Mesodermal cell (in vitro differentiated cells): Measurements from ENCODE around the gene CES1. TPM values are rescaled to one million over a fixed set of nuclear protein-coding genes. Genes with fewer than 3 reads are reported as not detected.
"Not testable (repeated sequence)": the region's sequence is repeated elsewhere in the genome, so short reads cannot be mapped to it uniquely, and the experiment has no call there.

ENCODE experiments used
- H3K27ac ChIP-seq: 2 replicates; pipeline ENCODE4 v1.7.0; 2013; ENCODE audit warnings: mild to moderate bottlenecking, low read depth, low read length, moderate library complexity; ENCODE audit not compliant: severe bottlenecking
- H3K36me3 ChIP-seq: 2 replicates; pipeline ENCODE4 v1.7.1; 2013; ENCODE audit warnings: mild to moderate bottlenecking, low read length, moderate library complexity; ENCODE audit not compliant: control insufficient read depth, insufficient read depth
- H3K4me1 ChIP-seq: one replicate; pipeline ENCODE4 v1.7.1; 2013; ENCODE audit warnings: mild to moderate bottlenecking, low read length; ENCODE audit not compliant: insufficient read depth, control insufficient read depth, poor library complexity, severe bottlenecking
- H3K4me3 ChIP-seq: 2 replicates; pipeline ENCODE4 v1.7.0; 2013; ENCODE audit warnings: low read length, control low read depth, mild to moderate bottlenecking; ENCODE audit not compliant: insufficient read depth, poor library complexity, severe bottlenecking; ENCODE audit errors: extremely low read depth
- H3K9me3 ChIP-seq: 2 replicates; pipeline ENCODE4 v1.7.1; 2013; ENCODE audit warnings: mild to moderate bottlenecking, low read length, moderate library complexity; ENCODE audit not compliant: control insufficient read depth
- WGBS, 2 experiments: methylation state at CpG; one replicate each; pipeline ENCODE4 v1.1.5; 2013; ENCODE audit warnings: missing lambda C conversion rate in 2 of 2; ENCODE audit not compliant: insufficient coverage in 2 of 2; 5-methylcytosine and 5-hydroxymethylcytosine counted together
- polyA plus RNA-seq, 2 experiments: library from polyadenylated mRNA; stranded (reverse); fragments of 50-300 nt; gene quantifications; one replicate each; pipeline ENCODE4 v1.2.3, GENCODE V29; 2013

The CES1 gene
- polyA plus RNA-seq (2013, experiment 1 of 2), result not detected
- polyA plus RNA-seq (2013, experiment 2 of 2), result not detected

- no peak within 1 kb of the TSS for H3K27ac ChIP-seq
- no peaks in the 10 kb centered on the region for H3K36me3 ChIP-seq
- no peaks in the 10 kb centered on the region for H3K4me1 ChIP-seq
- H3K4me3 ChIP-seq, result no peak within 1 kb of the TSS
- WGBS, 2 experiments, result 90 to 93% methylated on average over 29 to 30 of the region's 30 CpGs
- no peaks in the 10 kb centered on the region for H3K9me3 ChIP-seq
Observed at GRCh38 chr16:55832773-55833691, at the start of gene CES1. Gene CES1, minus strand, starts transcription at chr16:55833096. Its CDS starts 41 bp downstream, at chr16:55833055.

- WGBS, 2 experiments, result 56% methylated on average over 1 of the region's 4 CpGs
- no peaks in the 10 kb centered on the region for H3K36me3 ChIP-seq
- no peak overlapping the region for H3K4me3 ChIP-seq
- no peaks in the 10 kb centered on the region for H3K9me3 ChIP-seq
- H3K27ac ChIP-seq, result no peak overlapping the region
- no peaks in the 10 kb centered on the region for H3K4me1 ChIP-seq
Observed at GRCh38 chr16:55876854-55877253, 44.0 kb upstream of the CES1 start.

GRCh38 chr16:55875273-55875672 is 42.4 kb upstream of the CES1 start, which contains the start of gene CES5A:
Gene CES5A, minus strand, starts transcription at chr16:55875373. Its CDS starts 152 bp downstream, at chr16:55875221.
- WGBS, 2 experiments, result 85 to 93% methylated on average over 2 of the region's 2 CpGs
- H3K27ac ChIP-seq, result no peak within 1 kb of the TSS
- H3K36me3 ChIP-seq, result no peaks in the 10 kb centered on the region
- no peaks in the 10 kb centered on the region for H3K4me1 ChIP-seq
- no peaks in the 10 kb centered on the region for H3K9me3 ChIP-seq
- no peak within 1 kb of the TSS for H3K4me3 ChIP-seq

GRCh38 chr16:55873122-55873521 is 40.2 kb upstream of the CES1 start:
- H3K4me3 ChIP-seq, result no peak overlapping the region
- WGBS, 2 experiments, result 89 to 92% methylated on average over 2 to 4 of the region's 5 CpGs
- no peak overlapping the region for H3K27ac ChIP-seq
- no peaks in the 10 kb centered on the region for H3K9me3 ChIP-seq
- no peaks in the 10 kb centered on the region for H3K36me3 ChIP-seq
- H3K4me1 ChIP-seq, result no peaks in the 10 kb centered on the region

GRCh38 chr16:55872130-55872529 is 39.2 kb upstream of the CES1 start:
- WGBS, 2 experiments, result 78 to 81% methylated on average over 6 of the region's 7 CpGs
- H3K36me3 ChIP-seq, result no peaks in the 10 kb centered on the region

GRCh38 chr16:55871411-55872038 is 38.6 kb upstream of the CES1 start:
- Histone ChIP-seq H3K9me3 (no peaks in the 10 kb centered on the region), H3K4me3 (no peak overlapping the region), H3K4me1 (no peaks in the 10 kb centered on the region), H3K27ac (no peak overlapping the region), H3K36me3 (no peaks in the 10 kb centered on the region)
- WGBS, 2 experiments, result 89 to 90% methylated on average over 4 to 7 of the region's 10 CpGs

More at GRCh38 chr16:55872130-55872529, 39.2 kb upstream of the CES1 start:
- Histone ChIP-seq H3K9me3 (no peaks in the 10 kb centered on the region), H3K4me3 (no peak overlapping the region), H3K4me1 (no peaks in the 10 kb centered on the region), H3K27ac (no peak overlapping the region)

GRCh38 chr16:55868980-55869379 is 36.1 kb upstream of the CES1 start:
- no peaks in the 10 kb centered on the region for H3K36me3 ChIP-seq
- WGBS, 2 experiments, result 87% methylated on average over 7 of the region's 7 CpGs
- no peak overlapping the region for H3K4me3 ChIP-seq
- no peaks in the 10 kb centered on the region for H3K9me3 ChIP-seq
- H3K4me1 ChIP-seq, result no peaks in the 10 kb centered on the region
- no peak overlapping the region for H3K27ac ChIP-seq

- Histone ChIP-seq H3K27ac (no peak overlapping the region), H3K9me3 (no peaks in the 10 kb centered on the region), H3K4me3 (no peak overlapping the region), H3K36me3 (no peaks in the 10 kb centered on the region), H3K4me1 (no peaks in the 10 kb centered on the region)
- WGBS, 2 experiments, result 78 to 92% methylated on average over 1 of the region's 2 CpGs
Observed at GRCh38 chr16:55868137-55868536, 35.2 kb upstream of the CES1 start.

GRCh38 chr16:55861288-55861687 is 28.4 kb upstream of the CES1 start:
- Histone ChIP-seq H3K4me3 (no peak overlapping the region), H3K4me1 (no peaks in the 10 kb centered on the region), H3K27ac (no peak overlapping the region), H3K9me3 (no peaks in the 10 kb centered on the region), H3K36me3 (no peaks in the 10 kb centered on the region)
- 86% methylated on average over 4 of the region's 4 CpGs; no CpG with 5 or more reads in 1 of the 2 experiments for WGBS, 2 experiments

- not testable (repeated sequence) for H3K36me3 ChIP-seq, H3K4me1 ChIP-seq, H3K9me3 ChIP-seq, H3K4me3 ChIP-seq, H3K27ac ChIP-seq
- 40% methylated on average over 1 of the region's 1 CpG; no CpG with 5 or more reads in 1 of the 2 experiments for WGBS, 2 experiments
Observed at GRCh38 chr16:55857650-55858049, 24.8 kb upstream of the CES1 start.
